Adipocyte (in vitro differentiated cells): ENCODE results near the gene ULK4.
A peak's percentile ranks its signal among the peaks of the same experiment; 100 is the strongest.
"Not testable (repeated sequence)": the region's sequence is repeated elsewhere in the genome, so short reads cannot be mapped to it uniquely, and the experiment has no call there.

Experiments
- DNase-seq: peaks from one replicate; pipeline ENCODE4 v3.0.0-alpha.2; 2015; ENCODE audit warnings: low read depth
- H3K27me3 ChIP-seq: replicated peaks from 2 replicates; pipeline ENCODE4 v1.7.0; 2013; ENCODE audit warnings: mild to moderate bottlenecking, low read length, moderate library complexity; ENCODE audit not compliant: control insufficient read depth, insufficient read depth
- H3K36me3 ChIP-seq: 2 replicates; pipeline ENCODE4 v1.7.0; 2013; ENCODE audit warnings: low read length, mild to moderate bottlenecking, moderate library complexity; ENCODE audit not compliant: control insufficient read depth, insufficient read depth, severe bottlenecking
- H3K4me1 ChIP-seq: 2 replicates; pipeline ENCODE4 v1.7.0; 2013; ENCODE audit warnings: mild to moderate bottlenecking, low read length, moderate library complexity; ENCODE audit not compliant: control insufficient read depth, insufficient read depth
- H3K4me3 ChIP-seq: 2 replicates; pipeline ENCODE4 v1.7.0; 2013; ENCODE audit warnings: mild to moderate bottlenecking, low read length, moderate library complexity
- H3K9ac ChIP-seq: 2 replicates; pipeline ENCODE4 v1.7.0; 2013; ENCODE audit warnings: mild to moderate bottlenecking, low read length, moderate library complexity
- H3K9me3 ChIP-seq: 2 replicates; pipeline ENCODE4 v1.7.0; 2013; ENCODE audit warnings: mild to moderate bottlenecking, low read length, moderate library complexity; ENCODE audit not compliant: control insufficient read depth

The ULK4 gene

DNA sequence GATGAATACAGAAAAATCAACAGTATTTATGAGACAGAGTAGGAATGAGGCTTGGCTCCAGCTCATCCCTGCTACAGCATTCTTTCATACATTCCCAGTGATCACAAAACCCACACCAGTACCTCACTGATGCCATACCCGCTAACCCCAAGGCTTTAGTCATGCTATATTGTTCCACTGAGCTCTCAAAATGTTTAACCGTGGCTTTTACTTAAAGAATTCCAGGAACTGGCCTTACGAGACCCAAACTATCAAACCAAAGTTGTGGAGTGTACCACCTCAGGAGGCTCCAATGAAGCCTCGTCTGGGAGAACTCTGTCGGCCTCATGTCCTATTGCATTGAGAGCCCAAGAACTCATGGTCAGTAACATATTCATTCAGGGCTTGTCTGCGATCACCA is 278.9 kb downstream of the ULK4 start:
- H3K9me3 ChIP-seq = no peaks in the 10 kb centered on the region
- peak; percentile 72 for DNase-seq
- H3K4me1 ChIP-seq = peaks cover 17% of the 10 kb centered on the region

GRCh38 chr3:41682382-41682781 is 279.5 kb downstream of the ULK4 start:
- Histone ChIP-seq H3K36me3 (no peaks in the 10 kb centered on the region), H3K4me3 (no peak overlapping the region), H3K9me3 (no peaks in the 10 kb centered on the region), H3K9ac (no peak overlapping the region), H3K27me3 (no peaks in the 10 kb centered on the region), H3K4me1 (peaks cover 15% of the 10 kb centered on the region)
- no peak for DNase-seq

More for the DNA sequence above, 278.9 kb downstream of the ULK4 start:
- Histone ChIP-seq H3K4me3 (no peak overlapping the region), H3K27me3 (no peaks in the 10 kb centered on the region), H3K9ac (no peak overlapping the region), H3K36me3 (no peaks in the 10 kb centered on the region)

DNA sequence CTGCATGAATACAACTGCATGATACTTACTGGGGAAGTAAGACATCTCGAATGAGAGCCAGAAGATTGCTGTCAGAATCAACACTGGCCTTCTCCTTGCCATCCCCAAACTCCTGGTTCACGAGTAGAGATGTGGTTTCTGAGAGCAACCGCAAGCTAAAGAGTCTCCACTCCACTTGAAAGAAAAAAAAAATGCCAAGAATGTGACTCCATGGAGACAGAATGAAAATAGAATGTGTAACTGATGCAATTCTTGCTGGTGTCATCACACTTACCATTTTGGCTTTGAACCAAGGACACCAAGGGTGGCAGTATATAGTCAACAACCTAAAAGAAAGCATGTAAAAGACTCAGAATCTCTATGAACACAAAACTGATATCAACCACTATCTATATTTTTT is 280.4 kb downstream of the ULK4 start:
- H3K4me1 ChIP-seq = peaks cover 15% of the 10 kb centered on the region
- H3K9me3 ChIP-seq = no peaks in the 10 kb centered on the region
- DNase-seq = peak; percentile 94

GRCh38 chr3:41679374-41679773 is 282.5 kb downstream of the ULK4 start:
- no peak overlapping the region for H3K9ac ChIP-seq
- H3K36me3 ChIP-seq = no peaks in the 10 kb centered on the region
- H3K27me3 ChIP-seq = no peaks in the 10 kb centered on the region
- no peak overlapping the region for H3K4me3 ChIP-seq
- no peaks in the 10 kb centered on the region for H3K9me3 ChIP-seq
- peaks cover 15% of the 10 kb centered on the region for H3K4me1 ChIP-seq
- peak; percentile 29 for DNase-seq

More for the DNA sequence above, 280.4 kb downstream of the ULK4 start:
- Histone ChIP-seq H3K9ac (no peak overlapping the region), H3K27me3 (no peaks in the 10 kb centered on the region), H3K4me3 (peak overlapping the region; percentile 34), H3K36me3 (no peaks in the 10 kb centered on the region)

DNA sequence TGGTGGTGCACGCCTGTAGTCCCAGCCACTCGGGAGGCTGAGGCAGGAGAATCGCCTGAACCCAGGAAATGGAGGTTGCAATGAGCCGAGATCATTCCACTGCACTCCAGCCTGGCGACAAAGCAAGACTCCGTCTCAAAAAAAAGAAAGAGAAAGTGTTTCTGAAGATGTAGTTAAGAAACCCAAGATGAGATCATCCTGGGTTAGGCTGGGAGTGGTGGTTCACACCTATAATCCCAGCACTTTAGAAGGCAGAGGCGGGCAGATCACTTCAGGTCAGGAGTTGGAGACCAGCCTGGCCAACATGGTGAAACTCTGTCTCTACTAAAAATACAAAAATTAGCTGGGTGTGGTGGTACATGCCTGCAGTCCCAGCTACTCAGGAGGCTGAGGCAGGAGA is 286.8 kb downstream of the ULK4 start:
- H3K4me1 ChIP-seq, DNase-seq, H3K9me3 ChIP-seq, H3K9ac ChIP-seq, H3K4me3 ChIP-seq, H3K27me3 ChIP-seq, H3K36me3 ChIP-seq: not testable (repeated sequence)

GRCh38 chr3:41674449-41674848 is 287.5 kb downstream of the ULK4 start:
- DNase-seq = no peak

DNA sequence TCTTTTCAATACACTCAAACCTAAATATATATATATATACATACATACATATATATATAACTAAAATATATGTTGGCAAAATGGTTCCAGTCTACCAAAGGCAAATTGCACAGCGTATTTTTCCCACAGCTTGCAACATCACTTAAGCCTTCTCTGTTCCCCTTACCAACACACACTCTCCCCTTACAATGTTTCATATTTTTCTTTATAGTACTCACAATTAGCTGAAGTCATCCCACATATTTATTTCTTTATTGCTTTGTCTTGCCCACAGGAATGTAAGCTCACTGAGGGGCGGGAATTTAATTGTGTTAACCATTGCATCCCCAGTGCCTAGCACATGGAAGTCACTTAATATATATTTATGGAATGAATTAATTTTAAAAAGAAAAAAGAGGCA is 288.3 kb downstream of the ULK4 start:
- no peak overlapping the region for H3K4me3 ChIP-seq
- no peaks in the 10 kb centered on the region for H3K4me1 ChIP-seq
- H3K36me3 ChIP-seq = no peaks in the 10 kb centered on the region
- no peaks in the 10 kb centered on the region for H3K27me3 ChIP-seq
- peak; percentile 52 for DNase-seq
- no peak overlapping the region for H3K9ac ChIP-seq
- H3K9me3 ChIP-seq = no peaks in the 10 kb centered on the region

More at GRCh38 chr3:41674449-41674848, 287.5 kb downstream of the ULK4 start:
- Histone ChIP-seq H3K4me1 (no peaks in the 10 kb centered on the region), H3K9ac (no peak overlapping the region), H3K4me3 (no peak overlapping the region), H3K27me3 (no peaks in the 10 kb centered on the region), H3K36me3 (no peaks in the 10 kb centered on the region), H3K9me3 (no peaks in the 10 kb centered on the region)

- Histone ChIP-seq H3K9ac (no peak overlapping the region), H3K36me3 (no peaks in the 10 kb centered on the region), H3K27me3 (no peaks in the 10 kb centered on the region), H3K4me3 (no peak overlapping the region), H3K9me3 (peaks cover 5% of the 10 kb centered on the region), H3K4me1 (no peaks in the 10 kb centered on the region)
- DNase-seq = no peak
Measured at GRCh38 chr3:41668379-41668778, 293.5 kb downstream of the ULK4 start.

DNA sequence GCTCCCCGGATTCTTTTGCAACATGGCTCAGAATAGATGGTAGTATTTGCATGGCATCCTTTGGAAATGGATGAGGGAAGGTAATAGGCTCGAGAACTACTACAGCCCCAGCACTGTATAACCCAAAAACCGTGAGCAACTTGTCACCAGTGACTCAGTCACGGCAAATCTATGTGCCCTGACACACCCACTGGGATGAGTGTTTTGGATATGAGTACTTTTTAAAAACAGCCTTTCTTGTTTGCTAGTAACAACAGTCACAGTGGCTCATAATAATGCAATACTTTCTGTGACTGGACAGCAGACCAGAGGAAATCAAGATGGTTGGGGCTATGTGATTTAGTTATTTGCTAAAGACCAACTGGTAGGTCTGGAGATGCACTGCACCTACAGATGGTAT is 299.6 kb downstream of the ULK4 start:
- peak; percentile 19 for DNase-seq
- no peak overlapping the region for H3K9ac ChIP-seq
- no peaks in the 10 kb centered on the region for H3K27me3 ChIP-seq
- no peak overlapping the region for H3K4me3 ChIP-seq
- no peaks in the 10 kb centered on the region for H3K4me1 ChIP-seq
- peaks cover 5% of the 10 kb centered on the region for H3K9me3 ChIP-seq
- no peaks in the 10 kb centered on the region for H3K36me3 ChIP-seq

GRCh38 chr3:41661796-41662195 is 300.1 kb downstream of the ULK4 start:
- Histone ChIP-seq H3K27me3 (no peaks in the 10 kb centered on the region), H3K9ac (no peak overlapping the region), H3K4me3 (no peak overlapping the region), H3K4me1 (no peaks in the 10 kb centered on the region), H3K36me3 (no peaks in the 10 kb centered on the region), H3K9me3 (peaks cover 5% of the 10 kb centered on the region)
- no peak for DNase-seq

GRCh38 chr3:41660510-41660909 is 301.4 kb downstream of the ULK4 start:
- no peak overlapping the region for H3K4me3 ChIP-seq

GRCh38 chr3:41653571-41654239 is 308.2 kb downstream of the ULK4 start:
- Histone ChIP-seq H3K4me1 (peaks cover 12% of the 10 kb centered on the region), H3K9me3 (no peaks in the 10 kb centered on the region)
- DNase-seq = peak; percentile 39

More at GRCh38 chr3:41660510-41660909, 301.4 kb downstream of the ULK4 start:
- H3K9me3 ChIP-seq = no peaks in the 10 kb centered on the region
- no peaks in the 10 kb centered on the region for H3K27me3 ChIP-seq
- H3K36me3 ChIP-seq = no peaks in the 10 kb centered on the region
- H3K4me1 ChIP-seq = no peaks in the 10 kb centered on the region
- H3K9ac ChIP-seq = no peak overlapping the region
- DNase-seq = no peak

More at GRCh38 chr3:41653571-41654239, 308.2 kb downstream of the ULK4 start:
- Histone ChIP-seq H3K9ac (no peak overlapping the region), H3K27me3 (no peaks in the 10 kb centered on the region), H3K4me3 (no peak overlapping the region), H3K36me3 (no peaks in the 10 kb centered on the region)
